ENCODE measurements around the gene RXFP1. TPM values are rescaled to one million over a fixed set of nuclear protein-coding genes. Genes with fewer than 3 reads are reported as not detected.
"Not testable (repeated sequence)": the region's sequence is repeated elsewhere in the genome, so short reads cannot be mapped to it uniquely, and the experiment has no call there.

The RXFP1 gene
- total and polyA plus RNA-seq, 12 donors: 0.78 to 15.3 (median 6.7) TPM

GRCh38 chr4:158649111-158649680 lies 127.5 kb downstream of the RXFP1 start:
- TF ChIP-seq POLR2A (IDR thresholded peaks at IDR 0.05) (no peak), CTCF (IDR thresholded peaks at IDR 0.05) (no peak)
- Histone ChIP-seq H3K9me3 (replicated peaks in 1 of 3) (no peaks in the 10 kb centered on the region), H3K27ac (no peak overlapping the region), H3K36me3 (replicated peaks in 1 of 2) (no peaks in the 10 kb centered on the region), H3K27me3 (no peaks in the 10 kb centered on the region), H3K4me3 (no peak overlapping the region), H3K4me1 (replicated peaks in 1 of 2) (no peaks in the 10 kb centered on the region)
- no peak for DNase-seq
- intact Hi-C loops (cut with DNase I): no loop called here
- 61 to 70% (median 67%) methylated on average over 4 of the region's 4 CpGs for WGBS, 4 donors

GRCh38 chr4:158652920-158653319 lies 131.2 kb downstream of the RXFP1 start:
- no peaks in the 10 kb centered on the region for H3K4me1 ChIP-seq (replicated peaks in 1 of 2)
- no peaks in the 10 kb centered on the region for H3K9me3 ChIP-seq (replicated peaks in 1 of 3)
- no peak overlapping the region for H3K4me3 ChIP-seq
- no peak for DNase-seq
- no peak for TF ChIP-seq CTCF (IDR thresholded peaks at IDR 0.05)
- no peak for TF ChIP-seq POLR2A (IDR thresholded peaks at IDR 0.05)
- H3K36me3 ChIP-seq (replicated peaks in 1 of 2): no peaks in the 10 kb centered on the region
- 21 to 38% (median 24%) methylated on average over 2 of the region's 2 CpGs for WGBS, 4 donors
- H3K27me3 ChIP-seq: no peaks in the 10 kb centered on the region
- no peak overlapping the region for H3K27ac ChIP-seq
- intact Hi-C loops (cut with DNase I): no loop called here

GRCh38 chr4:158656439-158656838 lies 134.8 kb downstream of the RXFP1 start:
- Histone ChIP-seq H3K27ac (no peak overlapping the region), H3K9me3 (replicated peaks in 1 of 3) (no peaks in the 10 kb centered on the region), H3K36me3 (replicated peaks in 1 of 2) (no peaks in the 10 kb centered on the region), H3K27me3 (no peaks in the 10 kb centered on the region), H3K4me1 (replicated peaks in 1 of 2) (no peaks in the 10 kb centered on the region), H3K4me3 (no peak overlapping the region)
- intact Hi-C loops (cut with DNase I): no loop called here
- TF ChIP-seq POLR2A (IDR thresholded peaks at IDR 0.05): no peak
- TF ChIP-seq CTCF (IDR thresholded peaks at IDR 0.05): no peak
- DNase-seq: no peak
- 77 to 89% (median 84%) methylated on average over 1 of the region's 1 CpG for WGBS, 4 donors

GRCh38 chr4:158657291-158657690 lies 135.6 kb downstream of the RXFP1 start:
- TF ChIP-seq CTCF (IDR thresholded peaks at IDR 0.05): no peak
- TF ChIP-seq POLR2A (IDR thresholded peaks at IDR 0.05): no peak
- H3K4me3 ChIP-seq: no peak overlapping the region
- DNase-seq: no peak
- H3K27ac ChIP-seq: no peak overlapping the region
- H3K4me1 ChIP-seq (replicated peaks in 1 of 2): no peaks in the 10 kb centered on the region
- H3K27me3 ChIP-seq: no peaks in the 10 kb centered on the region
- intact Hi-C loops (cut with DNase I): no loop called here
- no peaks in the 10 kb centered on the region for H3K9me3 ChIP-seq (replicated peaks in 1 of 3)
- WGBS, 4 donors: 85 to 93% (median 89%) methylated on average over 8 to 11 of the region's 11 CpGs
- no peaks in the 10 kb centered on the region for H3K36me3 ChIP-seq (replicated peaks in 1 of 2)

- H3K36me3 ChIP-seq (replicated peaks in 1 of 2); H3K9me3 ChIP-seq (replicated peaks in 1 of 3); H3K27ac ChIP-seq; DNase-seq; intact Hi-C loops (cut with DNase I); H3K4me3 ChIP-seq; H3K27me3 ChIP-seq; H3K4me1 ChIP-seq (replicated peaks in 1 of 2): not testable (repeated sequence)
- 59 to 66% (median 61%) methylated on average over 4 of the region's 4 CpGs for WGBS, 4 donors
These were observed 141.6 kb downstream of the RXFP1 start for GRCh38 chr4:158663255-158663654.

- H3K36me3 ChIP-seq (replicated peaks in 1 of 2); DNase-seq; H3K4me3 ChIP-seq; H3K27ac ChIP-seq; H3K4me1 ChIP-seq (replicated peaks in 1 of 2); H3K27me3 ChIP-seq; intact Hi-C loops (cut with DNase I); H3K9me3 ChIP-seq (replicated peaks in 1 of 3): not testable (repeated sequence)
- 75 to 85% (median 82%) methylated on average over 8 of the region's 8 CpGs for WGBS, 4 donors
These were observed 142.3 kb downstream of the RXFP1 start for GRCh38 chr4:158663707-158664625.

All from adrenal gland (tissue), 12 donors.